Skeletal muscle tissue (tissue), 4 donors: ENCODE data around the gene OR5K2. TPM values are rescaled to one million over a fixed set of nuclear protein-coding genes. Genes with fewer than 3 reads are reported as not detected.

Experiments
- H3K27ac ChIP-seq: one replicate; pipeline ENCODE4 v1.7.0; 2013; ENCODE audit warnings: mild to moderate bottlenecking, low read depth, low read length, inconsistent platforms
- H3K27me3 ChIP-seq, 3 donors: one replicate each; pipeline ENCODE4 v1.7.0; 2013; ENCODE audit warnings: low read length in 3 of 3; ENCODE audit not compliant: control insufficient read depth in 3 of 3, insufficient read depth in 3 of 3
- H3K36me3 ChIP-seq, 3 donors: one replicate each; pipeline ENCODE4 v1.7.0; 2013; ENCODE audit warnings: low read length in 3 of 3; ENCODE audit not compliant: control insufficient read depth in 3 of 3, insufficient read depth in 3 of 3
- H3K4me1 ChIP-seq, 3 donors: one replicate each; pipeline ENCODE4 v1.7.0; 2013; ENCODE audit warnings: low read length in 3 of 3, mild to moderate bottlenecking in 3 of 3; ENCODE audit not compliant: control insufficient read depth in 3 of 3, insufficient read depth in 3 of 3
- H3K4me3 ChIP-seq, 3 donors: one replicate each; pipeline ENCODE4 v1.7.0; 2013; ENCODE audit warnings: low read length in 3 of 3
- H3K9ac ChIP-seq, 3 donors: one replicate each; pipeline ENCODE4 v1.7.0; 2013; ENCODE audit warnings: low read length in 3 of 3, mild to moderate bottlenecking in 3 of 3, moderate library complexity in 2 of 3, low read depth in 1 of 3
- H3K9me3 ChIP-seq, 3 donors: one replicate each; pipeline ENCODE4 v1.7.0; 2013; ENCODE audit warnings: low read length in 3 of 3; ENCODE audit not compliant: control insufficient read depth in 3 of 3
- total RNA-seq: library from RNA; depleted of rRNA; stranded (reverse); fragments of >200 nt; gene quantifications from one replicate; pipeline ENCODE4 v1.2.3, GENCODE V29; 2014
- donor health status: Osteomylitis.

The OR5K2 gene
- not detected for total RNA-seq

DNA sequence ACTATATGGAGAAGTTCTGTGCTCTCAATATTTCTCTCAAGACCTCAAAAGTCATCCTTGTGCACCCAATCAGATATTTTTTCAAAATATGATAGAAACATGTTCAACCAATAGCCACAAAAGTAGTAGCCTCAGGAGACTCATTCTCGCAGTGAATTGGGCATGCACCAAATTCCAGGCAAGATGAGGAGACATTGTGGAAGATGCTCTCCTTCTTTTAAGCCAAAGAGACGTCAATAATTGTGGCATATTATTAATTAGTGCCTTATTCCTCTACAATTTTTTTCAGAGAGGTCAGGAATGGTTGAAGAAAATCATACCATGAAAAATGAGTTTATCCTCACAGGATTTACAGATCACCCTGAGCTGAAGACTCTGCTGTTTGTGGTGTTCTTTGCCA lies at the start of gene OR5K2:
Gene OR5K2, plus strand, starts transcription at position 301 of the 400 bp plus-strand sequence. Its CDS starts 0 bp downstream, at position 301.
- no peaks in the 10 kb centered on the region for H3K36me3 ChIP-seq

DNA sequence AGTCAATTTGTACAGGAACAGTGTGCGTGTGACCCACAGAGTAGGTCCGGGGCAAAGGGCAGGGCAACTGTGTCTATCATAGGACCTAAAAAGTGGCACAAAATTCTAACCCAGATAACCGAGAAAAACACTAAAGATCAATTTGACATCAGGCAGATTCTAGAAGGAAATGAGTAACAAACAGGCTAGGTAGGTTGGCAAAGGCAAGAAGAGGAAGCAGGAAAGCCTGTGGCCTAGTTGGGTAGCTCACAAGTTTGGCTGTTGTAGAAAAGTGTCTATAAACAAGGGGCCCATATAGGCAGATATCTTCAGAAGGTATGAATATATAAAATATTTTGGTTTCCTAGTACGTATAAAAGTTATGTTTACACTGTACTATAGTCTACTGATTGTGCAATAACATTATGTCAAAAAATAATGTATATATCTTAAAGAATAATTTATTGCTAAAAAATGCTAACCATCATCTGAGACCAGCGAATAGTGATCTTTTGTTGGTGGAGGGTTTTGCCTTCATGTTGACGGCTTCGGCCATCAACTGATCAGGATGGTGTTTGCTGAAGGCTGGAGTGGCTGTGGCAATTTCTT lies 47.8 kb upstream of the OR5K2 start:
- Histone ChIP-seq H3K36me3 (no peaks in the 10 kb centered on the region), H3K27me3 (no peaks in the 10 kb centered on the region), H3K27ac (no peak overlapping the region), H3K9me3 (no peaks in the 10 kb centered on the region), H3K9ac (no peak overlapping the region), H3K4me1 (no peaks in the 10 kb centered on the region), H3K4me3 (no peak overlapping the region)

More for the DNA sequence above, at the start of gene OR5K2:
- Histone ChIP-seq H3K27me3 (no peaks in the 10 kb centered on the region), H3K27ac (no peak within 1 kb of the TSS), H3K9me3 (no peaks in the 10 kb centered on the region), H3K9ac (no peak within 1 kb of the TSS), H3K4me1 (no peaks in the 10 kb centered on the region), H3K4me3 (no peak within 1 kb of the TSS)

DNA sequence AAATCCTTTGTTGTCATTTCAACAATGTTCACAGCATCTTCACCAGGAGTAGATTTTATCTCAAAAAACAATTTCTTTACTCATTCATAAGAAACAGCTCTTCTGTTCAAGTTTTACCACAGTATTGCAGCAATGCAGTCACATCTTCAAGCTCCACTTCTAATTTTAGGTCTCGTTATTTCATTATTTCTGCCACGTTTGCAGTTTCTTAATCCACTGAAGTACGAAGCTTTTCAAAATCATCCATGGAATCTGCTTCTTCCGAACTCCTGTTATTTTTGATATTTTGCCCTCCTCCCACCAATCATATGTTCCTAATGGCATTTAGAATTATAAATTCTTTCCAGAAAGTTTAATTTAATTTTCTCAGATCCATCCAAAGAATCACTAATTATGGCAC lies 47.1 kb upstream of the OR5K2 start:
- no peaks in the 10 kb centered on the region for H3K9me3 ChIP-seq
- H3K27ac ChIP-seq, result no peak overlapping the region
- H3K4me1 ChIP-seq, result no peaks in the 10 kb centered on the region
- no peaks in the 10 kb centered on the region for H3K27me3 ChIP-seq
- H3K4me3 ChIP-seq, result no peak overlapping the region
- no peak overlapping the region for H3K9ac ChIP-seq
- no peaks in the 10 kb centered on the region for H3K36me3 ChIP-seq

DNA sequence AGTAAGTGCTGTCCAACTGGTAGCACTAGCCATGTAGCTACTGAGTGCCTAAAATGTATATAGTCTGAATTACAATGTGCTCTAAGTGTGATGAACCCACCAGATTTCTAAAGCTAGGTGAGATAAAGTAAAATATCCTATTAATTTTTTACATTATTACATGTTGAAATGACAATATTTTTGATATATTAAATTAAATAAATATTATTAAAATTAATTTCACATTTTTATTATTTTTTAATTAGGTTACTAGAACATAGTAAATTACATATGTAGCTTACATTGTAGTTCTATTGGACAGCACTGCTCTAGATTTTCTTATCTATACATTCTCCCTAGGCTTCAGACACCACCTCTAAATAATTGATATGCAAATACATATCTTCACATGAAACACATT lies 43.7 kb upstream of the OR5K2 start:
- no peaks in the 10 kb centered on the region for H3K27me3 ChIP-seq
- peaks cover 0 to 2% (median 0%) of the 10 kb centered on the region in 3 donors for H3K9me3 ChIP-seq
- no peak overlapping the region for H3K9ac ChIP-seq
- H3K27ac ChIP-seq, result no peak overlapping the region
- no peaks in the 10 kb centered on the region for H3K4me1 ChIP-seq
- no peak overlapping the region for H3K4me3 ChIP-seq
- no peaks in the 10 kb centered on the region for H3K36me3 ChIP-seq

DNA sequence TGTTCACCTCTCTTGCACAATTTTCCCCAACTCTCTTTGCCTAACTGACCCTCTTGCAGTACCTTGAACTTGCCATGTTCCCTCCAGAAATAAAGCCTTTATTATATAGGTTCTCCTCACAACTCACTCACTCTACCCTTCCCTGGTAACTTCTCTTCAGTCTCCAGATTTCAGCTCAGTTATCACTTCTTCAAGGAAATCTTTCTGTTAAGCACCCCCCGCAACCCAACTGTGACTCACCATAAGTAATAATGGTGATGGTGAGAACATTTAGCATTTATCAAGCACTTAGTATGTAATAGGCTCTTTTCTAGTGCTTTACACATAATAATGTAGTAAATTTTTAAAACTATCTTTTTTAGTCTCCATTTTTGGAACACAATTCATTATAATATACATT lies 42.6 kb upstream of the OR5K2 start:
- H3K9me3 ChIP-seq, result peaks cover 0 to 4% (median 0%) of the 10 kb centered on the region in 3 donors

DNA sequence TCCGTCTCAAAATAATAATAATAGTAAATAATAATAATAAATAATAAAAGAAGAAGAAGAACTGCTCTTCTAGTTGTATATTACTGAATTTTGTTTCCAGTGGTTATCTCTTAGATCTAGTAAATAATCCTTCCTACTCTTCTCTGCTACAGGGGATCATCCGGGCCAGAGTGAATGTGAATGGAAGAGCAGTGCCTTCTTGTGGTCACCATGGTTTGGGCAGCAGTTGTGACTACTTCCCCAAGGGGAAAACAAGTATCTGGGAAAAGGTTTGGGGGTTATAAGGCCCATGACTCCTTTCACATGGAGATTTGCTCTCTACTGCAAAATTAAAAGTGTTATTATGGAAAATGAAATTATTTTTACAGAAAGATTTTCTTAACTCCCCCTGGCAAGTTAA lies 39.9 kb upstream of the OR5K2 start:
- Histone ChIP-seq H3K9ac (no peak overlapping the region), H3K27ac (no peak overlapping the region), H3K9me3 (peaks cover 0 to 4% (median 0%) of the 10 kb centered on the region in 3 donors), H3K4me3 (no peak overlapping the region), H3K4me1 (no peaks in the 10 kb centered on the region), H3K27me3 (no peaks in the 10 kb centered on the region), H3K36me3 (no peaks in the 10 kb centered on the region)

More for the DNA sequence above, 42.6 kb upstream of the OR5K2 start:
- Histone ChIP-seq H3K4me3 (no peak overlapping the region), H3K27me3 (no peaks in the 10 kb centered on the region), H3K27ac (no peak overlapping the region), H3K4me1 (no peaks in the 10 kb centered on the region), H3K36me3 (no peaks in the 10 kb centered on the region), H3K9ac (no peak overlapping the region)

DNA sequence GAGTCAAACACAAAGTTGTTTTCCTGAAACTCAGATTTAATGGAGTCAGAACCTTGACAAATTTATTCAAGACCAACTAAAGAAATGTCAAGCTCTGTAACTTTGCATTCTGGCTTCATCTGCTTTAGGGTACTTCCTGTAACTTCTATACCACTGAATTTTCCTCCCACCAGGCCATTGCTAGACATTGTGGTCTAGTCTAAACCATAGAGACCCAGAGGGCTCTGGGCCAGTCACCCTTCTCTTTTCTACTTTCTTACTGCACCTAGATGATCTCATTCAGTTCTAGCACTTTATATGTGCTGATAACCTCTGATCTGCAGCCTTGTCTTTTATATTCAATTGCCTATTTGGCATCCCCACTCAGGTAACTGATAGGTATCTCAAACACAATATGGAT lies 37.3 kb upstream of the OR5K2 start:
- Histone ChIP-seq H3K4me1 (no peaks in the 10 kb centered on the region), H3K36me3 (no peaks in the 10 kb centered on the region), H3K27me3 (no peaks in the 10 kb centered on the region), H3K27ac (no peak overlapping the region), H3K9me3 (peaks cover 0 to 4% (median 0%) of the 10 kb centered on the region in 3 donors), H3K9ac (no peak overlapping the region), H3K4me3 (no peak overlapping the region)

DNA sequence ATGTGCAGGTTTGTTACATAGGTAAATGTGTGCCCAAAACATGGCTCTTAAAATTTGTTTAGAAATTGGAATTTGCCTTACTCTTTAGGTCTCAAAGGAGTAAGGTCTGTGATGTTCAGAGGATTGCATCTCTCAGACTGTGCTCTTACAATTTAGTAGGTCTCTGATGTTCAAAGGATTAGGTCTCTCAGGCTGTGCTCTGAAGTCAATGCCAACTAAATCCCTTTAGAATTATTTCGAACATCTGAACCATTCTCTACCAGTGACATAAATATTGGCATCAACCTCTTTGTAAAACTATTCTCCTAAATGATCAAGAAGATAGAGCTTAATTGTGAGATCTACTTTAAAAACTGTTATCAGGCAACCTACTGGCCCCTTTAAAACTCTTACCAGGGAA lies 34.6 kb upstream of the OR5K2 start, which contains the start of gene OR5K1:
Gene OR5K1, plus strand, starts transcription at position 301 of the 400 bp plus-strand sequence. CDS start 6,376 bp downstream, outside the sequence.
- H3K9me3 ChIP-seq, result peaks cover 0 to 3% (median 0%) of the 10 kb centered on the region in 3 donors
- no peak within 1 kb of the TSS for H3K27ac ChIP-seq
- no peaks in the 10 kb centered on the region for H3K36me3 ChIP-seq
- H3K4me3 ChIP-seq, result no peak within 1 kb of the TSS
- H3K4me1 ChIP-seq, result no peaks in the 10 kb centered on the region
- no peaks in the 10 kb centered on the region for H3K27me3 ChIP-seq
- no peak within 1 kb of the TSS for H3K9ac ChIP-seq

DNA sequence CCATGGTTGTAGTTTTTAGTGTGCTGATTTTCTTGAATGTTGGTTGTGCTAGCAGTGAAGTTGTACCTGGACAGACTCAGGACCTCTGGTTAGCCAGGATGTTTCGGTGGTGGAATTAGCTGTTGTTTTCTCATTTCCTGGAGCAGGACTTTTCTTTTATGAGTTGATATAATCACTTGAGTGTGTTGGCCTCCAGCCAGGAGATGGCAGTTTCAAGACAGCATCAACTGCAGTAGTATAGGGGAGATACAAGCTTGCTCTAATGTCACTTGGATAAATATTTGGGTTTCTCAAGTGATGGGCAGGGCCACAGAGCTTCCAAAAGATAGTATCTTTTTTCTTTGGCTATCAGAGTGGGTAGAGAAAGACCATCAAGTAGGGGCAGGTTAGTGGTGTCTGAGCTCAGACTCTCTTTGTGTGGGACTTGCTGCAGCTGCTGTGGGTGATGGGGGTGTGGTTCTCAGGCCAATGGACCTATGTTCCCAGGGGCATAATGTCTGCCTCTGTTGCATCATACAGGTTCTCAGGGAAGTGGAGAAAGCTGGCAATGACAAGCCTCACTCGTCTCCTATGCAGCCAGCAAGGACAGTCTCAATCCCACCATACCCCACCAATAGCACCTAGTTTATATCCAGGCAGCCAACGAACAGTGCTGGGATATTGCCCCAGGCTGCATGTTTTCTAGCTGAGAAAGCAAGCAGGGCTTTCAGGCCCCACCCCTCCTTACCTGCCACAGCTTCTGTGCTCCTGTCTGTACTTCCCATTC lies 14.6 kb upstream of the OR5K2 start:
- H3K9ac ChIP-seq, result no peak overlapping the region
- no peaks in the 10 kb centered on the region for H3K27me3 ChIP-seq
- H3K27ac ChIP-seq, result no peak overlapping the region
- H3K9me3 ChIP-seq, result peaks cover 5 to 16% (median 10%) of the 10 kb centered on the region in 3 donors
- no peaks in the 10 kb centered on the region for H3K4me1 ChIP-seq
- no peak overlapping the region for H3K4me3 ChIP-seq
- peaks cover 0 to 3% (median 0%) of the 10 kb centered on the region in 3 donors for H3K36me3 ChIP-seq

DNA sequence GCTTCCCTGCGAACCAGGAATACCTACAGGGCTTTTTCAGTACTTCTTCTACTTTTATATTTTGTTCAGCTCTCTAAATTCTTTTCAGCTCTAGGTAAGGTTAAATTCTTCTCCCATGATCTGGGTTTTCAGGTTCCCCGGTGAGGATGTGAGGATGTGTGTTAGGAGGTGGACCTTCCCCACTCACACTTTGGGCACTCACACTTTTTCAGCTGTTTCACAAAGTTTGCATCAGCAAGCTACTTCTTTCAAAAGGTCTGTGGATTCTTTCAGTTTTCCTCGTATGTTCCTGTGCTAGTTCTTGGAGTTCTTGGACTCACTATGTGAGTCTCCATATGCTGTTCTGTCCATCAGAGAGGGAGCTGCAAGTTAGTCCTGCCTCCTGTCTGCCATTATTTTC lies 13.9 kb upstream of the OR5K2 start:
- Histone ChIP-seq H3K27ac (no peak overlapping the region), H3K4me1 (no peaks in the 10 kb centered on the region), H3K4me3 (no peak overlapping the region), H3K27me3 (no peaks in the 10 kb centered on the region), H3K9me3 (peaks cover 5 to 13% (median 12%) of the 10 kb centered on the region in 3 donors), H3K9ac (no peak overlapping the region), H3K36me3 (peaks cover 0 to 3% (median 0%) of the 10 kb centered on the region in 3 donors)
